ENCODE measurements around the gene SOST. TPM values are rescaled to one million over a fixed set of nuclear protein-coding genes. Genes with fewer than 3 reads are reported as not detected.
"Not testable (repeated sequence)": the region's sequence is repeated elsewhere in the genome, so short reads cannot be mapped to it uniquely, and the experiment has no call there.

The SOST gene
- polyA plus RNA-seq, 1 donor from 2014 or later, result 0.10 TPM

- H2AFZ ChIP-seq (ENCODE audit: low read depth, low read length), result no peak overlapping the region
- TF ChIP-seq TAF1 (IDR thresholded peaks at IDR 0.05; ENCODE audit: low read depth), result no peak
- TF ChIP-seq RAD21 (conservative IDR thresholded peaks at IDR 0.05), result no peak
- TF ChIP-seq CTCF (IDR thresholded peaks at IDR 0.05; ENCODE audit: poor library complexity, severe bottlenecking), result no peak
- TF ChIP-seq MXI1 (conservative IDR thresholded peaks at IDR 0.05; ENCODE audit: poor library complexity, severe bottlenecking), result no peak
- TF ChIP-seq REST (IDR thresholded peaks at IDR 0.05; ENCODE audit: borderline replicate concordance), result no peak
- no peak for TF ChIP-seq EP300 (conservative IDR thresholded peaks at IDR 0.05; ENCODE audit: poor library complexity, severe bottlenecking)
- no peak for TF ChIP-seq SMC3 (conservative IDR thresholded peaks at IDR 0.05; ENCODE audit: poor library complexity)
- no peak for TF ChIP-seq EZH2 (IDR thresholded peaks at IDR 0.05; ENCODE audit: borderline replicate concordance, insufficient read depth, low read length, poor library complexity, severe bottlenecking)
- TF ChIP-seq POLR2AphosphoS5 (IDR thresholded peaks at IDR 0.05), result no peak
- no peak overlapping the region for H3K27ac ChIP-seq (ENCODE audit: low read length)
Observed at GRCh38 chr17:43799047-43799446, 40.5 kb upstream of the SOST start.

GRCh38 chr17:43798024-43798423, 39.4 kb upstream of the SOST start:
- H3K27ac ChIP-seq (ENCODE audit: low read length); H3K9me2 ChIP-seq (ENCODE audit: insufficient read depth, low read length); H3K79me2 ChIP-seq (replicated peaks; ENCODE audit: insufficient read depth, low read length); H2AFZ ChIP-seq (ENCODE audit: low read depth, low read length); H3K9ac ChIP-seq (ENCODE audit: low read length); H3K9me3 ChIP-seq (ENCODE audit: low read length); H3F3A ChIP-seq (ENCODE audit: insufficient read depth, low read length, poor library complexity, severe bottlenecking); H3K27me3 ChIP-seq (ENCODE audit: insufficient read depth, low read depth, low read length); H3K4me2 ChIP-seq (ENCODE audit: low read length); H3K36me3 ChIP-seq (ENCODE audit: insufficient read depth, low read length); H4K20me1 ChIP-seq (ENCODE audit: insufficient read depth); H3K4me3 ChIP-seq (ENCODE audit: low read length): not testable (repeated sequence)

More at GRCh38 chr17:43799047-43799446, 40.5 kb upstream of the SOST start:
- H4K20me1 ChIP-seq (ENCODE audit: insufficient read depth), result no peaks in the 10 kb centered on the region
- H3K9ac ChIP-seq (ENCODE audit: low read length), result no peak overlapping the region
- H3K79me2 ChIP-seq (replicated peaks; ENCODE audit: insufficient read depth, low read length), result no peaks in the 10 kb centered on the region
- no peak overlapping the region for H3K4me2 ChIP-seq (ENCODE audit: low read length)
- no peaks in the 10 kb centered on the region for H3K27me3 ChIP-seq (ENCODE audit: insufficient read depth, low read depth, low read length)
- no peaks in the 10 kb centered on the region for H3K9me3 ChIP-seq (ENCODE audit: low read length)
- H3K36me3 ChIP-seq (ENCODE audit: insufficient read depth, low read length), result no peaks in the 10 kb centered on the region
- H3K9me2 ChIP-seq (ENCODE audit: insufficient read depth, low read length), result no peaks in the 10 kb centered on the region
- no peaks in the 10 kb centered on the region for H3F3A ChIP-seq (ENCODE audit: insufficient read depth, low read length, poor library complexity, severe bottlenecking)
- no peak overlapping the region for H3K4me3 ChIP-seq (ENCODE audit: low read length)

GRCh38 chr17:43792668-43793067, 34.1 kb upstream of the SOST start:
- H3K9me2 ChIP-seq (ENCODE audit: insufficient read depth, low read length); H4K20me1 ChIP-seq (ENCODE audit: insufficient read depth); H3K4me2 ChIP-seq (ENCODE audit: low read length); H2AFZ ChIP-seq (ENCODE audit: low read depth, low read length); H3K9ac ChIP-seq (ENCODE audit: low read length); H3K27ac ChIP-seq (ENCODE audit: low read length); H3K4me3 ChIP-seq (ENCODE audit: low read length); H3K9me3 ChIP-seq (ENCODE audit: low read length); H3K27me3 ChIP-seq (ENCODE audit: insufficient read depth, low read depth, low read length); H3K36me3 ChIP-seq (ENCODE audit: insufficient read depth, low read length); H3K79me2 ChIP-seq (replicated peaks; ENCODE audit: insufficient read depth, low read length); H3F3A ChIP-seq (ENCODE audit: insufficient read depth, low read length, poor library complexity, severe bottlenecking): not testable (repeated sequence)

Data from neural cell (in vitro differentiated cells).